ENCODE measurements around the gene AKAP5.
A peak's percentile ranks its signal among the peaks of the same experiment; 100 is the strongest.

The AKAP5 gene

GRCh38 chr14:64461221-64461620, 4.1 kb upstream of the AKAP5 start:
- no peak for DNase-seq (ENCODE audit: low read depth in 2 of 2)

GRCh38 chr14:64463195-64463594, 2.1 kb upstream of the AKAP5 start:
- DNase-seq (ENCODE audit: low read depth in 2 of 2): no peak

DNA sequence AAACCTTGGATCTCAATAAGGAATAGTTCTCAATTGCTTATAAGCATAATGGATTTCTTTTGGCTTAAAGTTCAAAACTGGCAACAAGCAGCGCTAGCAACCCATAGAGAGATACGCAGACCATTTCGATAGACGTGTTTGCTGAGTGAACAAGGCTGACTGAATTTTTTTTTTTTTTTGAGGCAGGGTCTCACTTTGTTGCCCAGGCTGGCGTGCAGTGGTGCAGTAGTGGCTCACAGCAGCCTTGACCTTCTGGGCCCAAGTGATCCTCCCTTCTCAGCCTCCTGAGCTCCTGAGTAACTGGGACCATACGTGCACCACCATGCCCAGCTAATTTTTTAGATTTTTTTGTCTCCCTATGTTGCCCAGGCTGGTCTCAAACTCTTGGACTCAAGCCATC, 1.4 kb upstream of the AKAP5 start:
- no peak for DNase-seq (ENCODE audit: low read depth in 2 of 2)

DNA sequence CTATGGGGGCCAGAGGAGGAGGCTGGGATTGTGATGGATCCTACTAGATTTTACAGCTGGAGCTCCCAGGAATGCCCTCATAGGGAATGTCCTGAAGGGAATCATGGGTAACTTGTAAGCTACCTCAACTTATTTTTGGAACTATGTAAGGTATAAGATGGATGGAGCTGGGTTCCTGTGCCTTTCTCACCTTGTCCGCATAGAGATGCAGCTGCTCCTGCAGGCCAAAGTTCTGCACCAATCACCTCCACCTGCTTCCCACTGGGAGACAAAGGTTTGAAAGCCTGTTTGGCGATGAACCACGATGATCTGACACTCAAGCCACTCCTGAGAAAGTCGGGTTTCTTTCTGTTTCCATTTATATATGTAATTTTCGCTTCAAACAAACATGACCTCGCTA, 648 bp upstream of the AKAP5 start:
- no peak for DNase-seq (ENCODE audit: low read depth in 2 of 2)

DNA sequence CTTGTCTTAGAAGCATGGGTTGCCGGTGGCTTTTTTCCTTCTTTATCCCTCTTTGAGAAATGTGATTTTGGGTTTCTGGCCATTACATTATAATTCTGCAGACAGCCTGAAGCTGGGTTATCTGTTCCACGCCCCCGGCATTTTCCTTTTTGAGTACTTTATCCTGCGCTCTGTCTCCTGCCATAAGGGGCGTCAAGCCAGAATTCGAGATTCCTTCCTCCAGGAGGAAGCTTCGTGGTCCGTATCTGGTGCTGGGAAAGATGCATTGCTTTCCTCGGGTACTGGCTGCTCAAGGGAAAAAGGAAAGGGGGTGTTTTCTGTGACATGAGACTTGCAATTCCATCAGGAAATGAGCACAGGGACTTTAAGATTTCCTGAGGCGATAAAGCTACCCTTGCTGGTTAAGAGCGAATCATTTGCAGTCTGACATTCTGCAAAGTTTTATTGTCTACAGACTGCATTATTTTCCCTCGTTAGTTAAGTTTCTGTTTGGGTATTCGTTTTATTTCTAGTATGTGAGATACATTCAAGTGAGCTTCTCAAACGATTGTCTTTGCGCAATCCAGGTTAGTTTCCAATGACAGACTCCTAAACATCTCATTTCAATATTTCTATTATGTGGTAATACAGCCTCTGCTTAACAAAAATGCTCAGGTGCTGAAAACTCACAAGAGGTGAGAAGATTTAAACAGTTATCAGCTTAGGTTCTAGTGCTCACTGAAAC, 694 bp downstream of the AKAP5 start:
- peak; percentile 15 to 24 for DNase-seq (ENCODE audit: low read depth in 2 of 2)

DNA sequence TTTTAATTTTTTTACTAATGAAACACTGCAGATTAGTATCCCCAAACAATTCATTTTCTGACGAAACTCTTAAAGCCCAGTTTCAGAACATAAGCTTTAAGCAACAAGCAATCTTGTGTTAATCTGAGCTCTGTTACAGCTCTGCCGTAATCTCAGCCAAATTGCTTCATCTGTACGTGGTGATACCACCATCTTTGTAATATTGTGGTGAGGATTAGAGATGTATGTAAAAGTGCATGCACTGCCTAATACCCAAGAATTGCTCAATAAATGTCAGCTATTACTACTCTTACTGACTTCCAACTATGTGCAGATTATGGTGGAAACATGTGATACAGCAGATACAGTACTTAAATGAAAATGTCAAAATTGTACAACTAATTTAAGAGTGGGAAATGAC, 1.8 kb downstream of the AKAP5 start:
- DNase-seq (ENCODE audit: low read depth in 2 of 2): no peak

- no peak for DNase-seq (ENCODE audit: low read depth in 2 of 2)
These were observed 2.3 kb downstream of the AKAP5 start for GRCh38 chr14:64467566-64467965.

DNA sequence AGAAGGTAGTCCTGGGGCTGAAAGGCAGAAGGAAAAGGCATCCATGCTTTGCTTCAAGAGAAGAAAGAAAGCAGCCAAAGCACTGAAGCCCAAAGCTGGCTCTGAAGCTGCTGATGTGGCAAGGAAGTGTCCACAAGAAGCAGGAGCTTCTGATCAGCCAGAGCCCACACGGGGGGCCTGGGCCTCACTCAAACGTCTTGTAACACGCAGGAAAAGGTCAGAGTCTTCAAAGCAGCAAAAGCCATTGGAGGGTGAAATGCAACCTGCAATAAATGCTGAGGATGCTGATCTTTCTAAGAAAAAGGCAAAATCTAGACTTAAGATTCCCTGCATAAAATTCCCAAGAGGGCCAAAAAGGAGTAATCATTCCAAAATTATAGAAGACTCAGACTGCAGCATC, 3.2 kb downstream of the AKAP5 start:
- DNase-seq (ENCODE audit: low read depth in 2 of 2): no peak

DNA sequence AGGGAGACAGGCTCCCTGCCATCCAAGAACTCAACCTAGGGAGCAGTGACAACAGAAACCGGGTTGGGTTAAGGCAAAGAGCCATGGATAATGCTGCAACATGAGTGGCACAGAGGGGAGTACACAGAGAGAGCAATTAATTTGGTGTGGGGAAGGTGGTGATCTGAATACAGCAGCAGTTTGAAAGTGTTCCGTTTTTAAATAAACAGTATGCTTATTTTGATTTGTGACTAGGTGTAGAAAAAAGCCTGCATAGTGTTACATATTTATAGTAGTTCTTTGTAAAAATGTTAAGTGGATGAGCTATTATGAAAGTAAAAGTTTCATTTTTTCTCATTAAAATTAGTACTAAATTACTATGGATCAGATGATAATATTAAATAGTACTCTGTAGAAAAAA, 8.7 kb downstream of the AKAP5 start:
- no peak for DNase-seq (ENCODE audit: low read depth in 2 of 2)

- no peak for DNase-seq (ENCODE audit: low read depth in 2 of 2)
These were observed 9.4 kb downstream of the AKAP5 start for GRCh38 chr14:64474698-64475097.

- DNase-seq (ENCODE audit: low read depth in 2 of 2): no peak
These were observed 10.4 kb downstream of the AKAP5 start for GRCh38 chr14:64475585-64476273.

GRCh38 chr14:64476438-64476837, 11.1 kb downstream of the AKAP5 start:
- DNase-seq (ENCODE audit: low read depth in 2 of 2): no peak

- no peak for DNase-seq (ENCODE audit: low read depth in 2 of 2)
These were observed 13.4 kb downstream of the AKAP5 start for GRCh38 chr14:64478634-64479250.

GRCh38 chr14:64488590-64489099, 23.3 kb downstream of the AKAP5 start:
- no peak for DNase-seq (ENCODE audit: low read depth in 2 of 2)

GRCh38 chr14:64491637-64492036, 26.3 kb downstream of the AKAP5 start:
- DNase-seq (ENCODE audit: low read depth in 2 of 2): no peak

GRCh38 chr14:64493455-64493854, 28.2 kb downstream of the AKAP5 start:
- DNase-seq (ENCODE audit: low read depth in 2 of 2): no peak

- no peak for DNase-seq (ENCODE audit: low read depth in 2 of 2)
These were observed 30.0 kb downstream of the AKAP5 start for GRCh38 chr14:64495252-64495651.

DNA sequence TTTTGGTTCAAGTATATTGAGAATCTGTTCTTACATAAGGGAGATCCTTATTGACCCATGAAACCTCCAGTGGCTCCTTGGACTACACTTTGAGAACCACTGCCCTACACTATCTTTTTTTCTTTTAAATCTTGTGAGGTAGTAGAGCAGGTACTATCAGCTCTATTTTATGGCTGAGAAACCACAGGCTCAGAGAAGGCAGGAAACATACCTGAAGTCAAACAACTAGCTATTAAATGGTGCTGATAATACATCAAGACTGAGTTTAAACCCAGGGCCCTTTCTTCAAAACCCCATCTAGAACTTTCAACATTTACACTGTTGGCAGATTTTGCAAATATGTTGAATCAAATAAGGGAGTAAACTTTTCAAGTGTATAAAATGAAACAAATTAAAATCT, 31.5 kb downstream of the AKAP5 start:
- no peak for DNase-seq (ENCODE audit: low read depth in 2 of 2)

DNA sequence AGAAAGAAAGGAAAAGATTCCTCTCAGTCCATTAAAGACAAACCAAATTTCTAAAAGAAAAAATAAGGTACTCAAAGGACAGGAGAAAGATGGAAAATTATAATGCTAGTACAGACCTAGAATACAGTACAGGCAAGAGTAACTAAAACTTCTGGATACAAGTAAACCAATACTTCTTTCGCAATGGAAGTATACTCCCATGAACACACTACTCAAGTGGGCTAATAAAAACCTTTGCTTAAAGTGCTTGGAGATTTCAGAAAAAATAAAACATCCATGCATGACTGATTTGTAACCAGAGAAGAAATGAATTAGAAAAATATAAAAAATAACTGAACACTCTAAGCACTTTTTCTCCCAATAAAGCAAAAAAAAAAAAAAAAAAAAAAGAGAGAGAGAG, 34.8 kb downstream of the AKAP5 start:
- no peak for DNase-seq (ENCODE audit: low read depth in 2 of 2)

DNA sequence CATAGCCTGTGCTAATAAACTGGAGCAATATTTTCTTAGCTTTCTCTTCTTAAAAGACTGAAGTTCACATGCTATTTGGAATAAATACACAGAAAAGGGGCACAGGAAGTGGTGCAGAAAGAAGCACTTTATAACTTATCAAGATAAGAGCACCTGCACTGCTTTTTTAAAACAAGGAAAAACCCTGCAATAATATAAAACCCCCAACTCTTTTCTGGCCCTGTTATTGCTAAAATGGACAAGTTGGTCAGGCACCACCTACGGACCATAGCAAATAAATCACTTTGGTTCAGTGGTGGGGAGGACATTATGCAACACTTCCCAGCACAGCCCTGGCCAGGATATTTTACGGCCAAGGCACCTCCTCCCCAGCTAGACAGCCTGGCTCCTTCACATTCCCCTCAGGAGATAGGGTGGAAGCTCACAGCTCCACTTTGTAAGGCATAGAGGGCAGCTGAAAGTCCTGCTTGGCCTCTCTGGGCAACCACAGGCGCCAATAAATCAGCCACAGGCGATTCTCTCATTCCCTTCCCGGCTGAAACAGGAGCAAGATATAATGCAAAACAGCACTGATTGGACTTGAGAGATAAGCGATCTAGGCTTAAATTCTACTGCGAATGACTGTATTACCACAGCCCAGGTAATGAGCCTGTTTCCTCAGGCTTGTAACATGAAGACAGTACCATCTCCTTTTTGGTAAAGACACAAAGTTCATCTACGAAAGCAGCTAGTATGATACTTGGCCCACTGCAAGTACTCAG, 36.3 kb downstream of the AKAP5 start:
- peak in 1 of 2 experiments; percentile 15 for DNase-seq (ENCODE audit: low read depth in 2 of 2)

DNA sequence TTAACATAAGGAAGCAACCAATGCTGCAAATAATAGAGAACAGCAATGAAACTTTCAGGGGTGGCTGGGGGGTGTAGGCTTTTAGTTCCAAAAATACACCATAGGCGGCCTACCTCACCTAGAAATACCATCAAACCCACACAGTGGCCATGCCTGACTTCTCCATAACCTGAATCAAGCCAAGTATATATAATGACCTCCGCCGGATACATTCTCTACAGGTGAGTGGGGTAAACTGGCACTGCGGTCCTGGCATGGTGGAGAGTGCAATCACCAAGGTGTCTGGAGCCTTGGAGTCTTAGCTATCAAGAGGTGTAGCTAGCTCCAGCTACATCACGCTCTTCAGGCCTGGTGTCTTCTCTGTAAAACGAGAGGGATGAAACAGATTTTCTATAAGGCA, 37.2 kb downstream of the AKAP5 start:
- no peak for DNase-seq (ENCODE audit: low read depth in 2 of 2)

DNA sequence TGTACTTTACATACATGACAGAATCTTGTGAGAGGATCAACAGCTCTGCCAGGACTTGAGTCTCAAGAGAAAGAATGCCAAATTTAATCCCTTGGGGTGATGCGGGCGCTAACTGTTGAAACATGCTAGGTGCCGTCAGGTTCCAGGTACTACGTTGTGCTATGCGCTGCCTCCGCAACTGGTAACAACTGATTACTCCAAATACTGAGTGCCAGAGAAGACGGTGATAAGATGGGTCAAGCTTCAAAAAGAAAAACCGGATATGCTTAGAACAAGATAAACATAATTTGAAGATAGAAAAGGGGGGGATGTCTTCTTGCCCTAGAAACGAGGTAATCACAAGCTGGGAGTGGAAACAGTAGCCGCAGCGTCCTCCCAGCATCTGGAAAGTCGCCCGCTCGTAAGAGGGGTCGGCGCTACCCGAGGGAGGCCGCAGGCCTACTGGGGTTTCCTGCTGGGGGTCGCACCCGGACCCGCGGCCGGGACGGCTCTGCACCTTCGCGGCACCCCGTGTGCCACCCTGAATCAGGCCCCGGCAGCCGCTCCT, 37.7 kb downstream of the AKAP5 start:
- DNase-seq (ENCODE audit: low read depth in 2 of 2): no peak

Data from fibroblast of skin of left biceps (primary cell).